H1 (cell line): Measurements from ENCODE around the gene NDUFS7.

ENCODE experiments used
- CTCF ChIP-seq, 3 experiments: IDR thresholded peaks; 1 replicate in 2 of 3; 2 replicates in 1 of 3; pipeline versions ENCODE4 v1.5.1 to v1.6.1; 2011; ENCODE audit warnings: low read length in 3 of 3, mild to moderate bottlenecking in 3 of 3, inconsistent platforms in 2 of 3, low read depth in 1 of 3, moderate library complexity in 1 of 3; ENCODE audit not compliant: insufficient read depth in 1 of 3; ENCODE audit errors: control extremely low read depth in 1 of 3
- SIRT6 ChIP-seq: IDR thresholded peaks from one replicate; pipeline ENCODE4 v1.7.1; 2012; ENCODE audit warnings: low read length, inconsistent platforms
- SP1 ChIP-seq: IDR thresholded peaks from 2 replicates; pipeline ENCODE4 v1.6.1; 2011; ENCODE audit warnings: low read depth, low read length
- ZNF274 ChIP-seq: IDR thresholded peaks from 2 replicates; pipeline ENCODE4 v1.7.0; 2012; ENCODE audit warnings: low read length, borderline replicate concordance; ENCODE audit errors: extremely low read depth

DNA sequence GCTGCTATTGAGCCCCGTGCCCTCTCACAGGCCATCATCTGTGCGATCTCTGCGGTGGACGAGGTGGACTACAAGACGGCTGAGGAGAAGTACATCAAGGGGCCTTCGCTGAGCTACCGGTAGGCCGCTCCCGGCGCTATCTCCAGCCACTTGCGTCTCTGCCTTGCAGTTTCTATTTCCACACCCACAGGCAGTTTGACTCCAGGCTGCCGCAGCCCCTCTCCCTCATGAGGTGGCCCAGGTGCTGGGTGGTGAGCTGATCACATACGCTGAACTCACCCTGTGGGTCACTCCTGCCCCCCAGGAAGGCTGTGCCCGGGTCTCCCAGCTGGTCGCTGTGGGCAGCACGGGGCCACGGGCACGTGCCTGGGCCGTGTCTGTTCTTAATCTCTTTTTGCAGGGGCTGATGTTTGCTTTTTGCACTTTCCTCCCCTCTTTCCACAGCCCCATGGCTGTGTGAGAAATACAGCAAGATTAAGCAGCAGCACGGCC lies 10.6 kb upstream of the NDUFS7 start:
- no peak for TF ChIP-seq ZNF274
- TF ChIP-seq SIRT6: no peak
- TF ChIP-seq CTCF (IDR thresholded peaks at IDR 0.05; ENCODE audit: control extremely low read depth in 1 of 3, insufficient read depth in 1 of 3, low read depth in 1 of 3, low read length in 3 of 3): no peak
- no peak for TF ChIP-seq SP1
